Gastrocnemius medialis (tissue), 4 donors: ENCODE measurements around the gene CSRNP3. TPM values are rescaled to one million over a fixed set of nuclear protein-coding genes. Genes with fewer than 3 reads are reported as not detected.

Source experiments
- ATAC-seq, 2 donors: fragments of 150-250 bp; one replicate each; pipeline ENCODE4 v1.9.1; 2016
- DNase-seq, 2 donors: peaks; one replicate each; pipeline ENCODE4 v3.0.0-alpha.2; 2019
- H3K27ac ChIP-seq, 4 donors: fragments of 200-600 bp; sonication (generic); 1 replicate in 1 of 4; 2 replicates in 3 of 4; pipeline ENCODE4 v1.5.1; 2016 to 2018; ENCODE audit warnings: mild to moderate bottlenecking in 2 of 4, moderate library complexity in 1 of 4
- H3K27me3 ChIP-seq, 3 donors: fragments of 200-600 bp; sonication (generic) in 2 of 3; 1 replicate in 1 of 3; 2 replicates in 2 of 3; pipeline versions ENCODE4 v1.5.1 to v1.6.0; 2016 to 2019; ENCODE audit warnings: mild to moderate bottlenecking in 1 of 3, moderate library complexity in 1 of 3
- H3K36me3 ChIP-seq, 2 donors: fragments of 200-600 bp; sonication (generic) in 1 of 2; one replicate each; pipeline ENCODE4 v1.5.1; 2017 to 2018
- H3K4me1 ChIP-seq, 2 donors: fragments of 200-600 bp; sonication (generic) in 1 of 2; one replicate each; pipeline ENCODE4 v1.5.1; 2016 to 2017; ENCODE audit warnings: mild to moderate bottlenecking in 2 of 2
- H3K4me3 ChIP-seq, 4 donors: fragments of 200-600 bp; sonication (generic) in 3 of 4; 1 replicate in 1 of 4; 2 replicates in 3 of 4; pipeline ENCODE4 v1.5.1; 2016 to 2019; ENCODE audit warnings: mild to moderate bottlenecking in 2 of 4
- H3K9me3 ChIP-seq, 3 donors: fragments of 200-600 bp; sonication (generic) in 2 of 3; 1 replicate in 1 of 3; 2 replicates in 2 of 3; pipeline ENCODE4 v1.5.1; 2016 to 2019
- POLR2A ChIP-seq, 2 donors: fragments of 450-650 bp; IDR thresholded peaks; one replicate each; pipeline ENCODE4 v1.6.1; 2017; ENCODE audit warnings: antibody characterized with exemption in 2 of 2, mild to moderate bottlenecking in 2 of 2, moderate library complexity in 2 of 2
- in situ Hi-C, 4 donors: fragments of 200-750 bp; cut with MboI; loops; one replicate each; pipeline versions ENCODE4 v1.15.0 to v1.8.0; 2017; ENCODE audit warnings: low sequenced_read_pairs in 4 of 4
- intact Hi-C: fragments of 100-400 bp; cut with DNase I; formaldehyde crosslinking; loops from one replicate; pipeline ENCODE4 v1.15.1; 2023; ENCODE audit warnings: low total_unique reads
- total RNA-seq, 4 donors: library from RNA; depleted of rRNA; stranded (reverse); fragments of >200 nt; gene quantifications; one replicate each; pipeline versions ENCODE4 v1.1.0 to v1.2.3, GENCODE V29; 2016
- TF ChIP-seq, protein P1 (sequence below), 5 experiments: fragments of 450-650 bp in 3 of 5; fragments of 200-600 bp in 2 of 5; sonication (generic) in 2 of 5; IDR thresholded peaks in 4 of 5; conservative IDR thresholded peaks in 1 of 5; 1 replicate in 4 of 5; 2 replicates in 1 of 5; pipeline ENCODE4 v1.5.1; 2016 to 2019; ENCODE audit warnings: antibody characterized with exemption in 5 of 5, mild to moderate bottlenecking in 3 of 5, moderate library complexity in 3 of 5

The CSRNP3 gene, protein sequence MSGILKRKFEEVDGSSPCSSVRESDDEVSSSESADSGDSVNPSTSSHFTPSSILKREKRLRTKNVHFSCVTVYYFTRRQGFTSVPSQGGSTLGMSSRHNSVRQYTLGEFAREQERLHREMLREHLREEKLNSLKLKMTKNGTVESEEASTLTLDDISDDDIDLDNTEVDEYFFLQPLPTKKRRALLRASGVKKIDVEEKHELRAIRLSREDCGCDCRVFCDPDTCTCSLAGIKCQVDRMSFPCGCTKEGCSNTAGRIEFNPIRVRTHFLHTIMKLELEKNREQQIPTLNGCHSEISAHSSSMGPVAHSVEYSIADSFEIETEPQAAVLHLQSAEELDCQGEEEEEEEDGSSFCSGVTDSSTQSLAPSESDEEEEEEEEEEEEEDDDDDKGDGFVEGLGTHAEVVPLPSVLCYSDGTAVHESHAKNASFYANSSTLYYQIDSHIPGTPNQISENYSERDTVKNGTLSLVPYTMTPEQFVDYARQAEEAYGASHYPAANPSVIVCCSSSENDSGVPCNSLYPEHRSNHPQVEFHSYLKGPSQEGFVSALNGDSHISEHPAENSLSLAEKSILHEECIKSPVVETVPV
- total RNA-seq = under 1 TPM; 0.05 to 0.27 (median 0.08) TPM

DNA sequence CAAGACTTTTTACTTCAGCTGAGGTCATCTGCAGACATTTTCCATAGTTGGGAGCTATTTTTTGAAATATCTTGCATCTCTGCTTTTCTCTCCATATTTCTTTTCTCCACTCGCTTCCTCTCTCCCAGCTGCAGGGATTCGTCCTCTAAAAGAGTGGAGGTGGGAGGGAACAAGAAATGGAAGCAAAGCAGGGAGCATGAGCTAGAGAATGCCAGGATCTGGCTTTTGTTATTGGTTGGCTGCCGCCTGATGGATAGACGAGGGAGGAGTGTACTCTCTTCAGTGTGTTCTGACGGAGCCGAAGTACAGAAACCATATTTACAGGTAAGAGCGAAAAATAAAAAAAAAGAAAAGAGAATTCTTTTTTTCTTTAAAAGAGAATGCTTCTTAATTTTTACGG is at the start of gene CSRNP3:
TSS of gene CSRNP3 (plus strand) at position 282 of the 400 bp plus-strand sequence. CDS start 125,368 bp downstream, outside the sequence.
- TF ChIP-seq POLR2A (IDR thresholded peaks at IDR 0.05) = no peak
- TF ChIP-seq, protein P1, sequence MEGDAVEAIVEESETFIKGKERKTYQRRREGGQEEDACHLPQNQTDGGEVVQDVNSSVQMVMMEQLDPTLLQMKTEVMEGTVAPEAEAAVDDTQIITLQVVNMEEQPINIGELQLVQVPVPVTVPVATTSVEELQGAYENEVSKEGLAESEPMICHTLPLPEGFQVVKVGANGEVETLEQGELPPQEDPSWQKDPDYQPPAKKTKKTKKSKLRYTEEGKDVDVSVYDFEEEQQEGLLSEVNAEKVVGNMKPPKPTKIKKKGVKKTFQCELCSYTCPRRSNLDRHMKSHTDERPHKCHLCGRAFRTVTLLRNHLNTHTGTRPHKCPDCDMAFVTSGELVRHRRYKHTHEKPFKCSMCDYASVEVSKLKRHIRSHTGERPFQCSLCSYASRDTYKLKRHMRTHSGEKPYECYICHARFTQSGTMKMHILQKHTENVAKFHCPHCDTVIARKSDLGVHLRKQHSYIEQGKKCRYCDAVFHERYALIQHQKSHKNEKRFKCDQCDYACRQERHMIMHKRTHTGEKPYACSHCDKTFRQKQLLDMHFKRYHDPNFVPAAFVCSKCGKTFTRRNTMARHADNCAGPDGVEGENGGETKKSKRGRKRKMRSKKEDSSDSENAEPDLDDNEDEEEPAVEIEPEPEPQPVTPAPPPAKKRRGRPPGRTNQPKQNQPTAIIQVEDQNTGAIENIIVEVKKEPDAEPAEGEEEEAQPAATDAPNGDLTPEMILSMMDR (IDR thresholded peaks at IDR 0.05 in 4 of 5, conservative IDR thresholded peaks at IDR 0.05 in 1 of 5) = no peak
- Histone ChIP-seq H3K27me3 (no peaks in the 10 kb centered on the region), H3K27ac (no peak within 1 kb of the TSS), H3K36me3 (no peaks in the 10 kb centered on the region), H3K9me3 (no peaks in the 10 kb centered on the region), H3K4me3 (peak within 1 kb of the TSS; percentile 33 to 46 (median 38)), H3K4me1 (peaks cover 0 to 4% of the 10 kb centered on the region in 2 donors)
- intact Hi-C loops (no loop called here), in situ Hi-C loops (no loop called here)
- peak in 1 of 2 donors; percentile 16 for DNase-seq
- peak in 1 of 2 donors; percentile 62 for ATAC-seq

DNA sequence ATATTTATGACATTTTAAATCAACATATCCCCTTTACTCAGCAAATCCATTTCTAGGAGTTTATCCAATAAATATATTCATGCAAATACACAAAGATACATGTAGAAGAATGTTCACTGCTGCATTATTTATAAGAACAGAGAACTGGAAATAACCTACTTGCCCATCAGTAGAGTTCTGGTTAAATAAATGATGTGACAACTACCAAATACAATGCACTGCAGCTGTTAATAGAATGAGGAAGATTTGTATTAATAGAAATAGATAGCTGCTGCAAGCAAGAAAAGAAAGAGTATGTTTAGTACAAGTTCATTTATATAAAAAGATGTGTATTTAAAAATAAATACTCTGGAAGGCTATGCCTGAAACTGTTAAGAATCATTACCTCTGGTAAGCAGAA is 49.3 kb upstream of the CSRNP3 start:
- Histone ChIP-seq H3K4me3 (no peak overlapping the region), H3K36me3 (no peaks in the 10 kb centered on the region), H3K27ac (no peak overlapping the region), H3K4me1 (no peaks in the 10 kb centered on the region), H3K27me3 (no peaks in the 10 kb centered on the region), H3K9me3 (no peaks in the 10 kb centered on the region)
- in situ Hi-C loops (loop anchor here in 2 of 4 donors (25.0 kb wide), 2 partner anchors 267 to 442 kb away; no protein-coding TSS in a partner anchor), intact Hi-C loops (no loop called here)
- no peak for ATAC-seq
- TF ChIP-seq, protein P1 (IDR thresholded peaks at IDR 0.05 in 4 of 5, conservative IDR thresholded peaks at IDR 0.05 in 1 of 5) = no peak
- TF ChIP-seq POLR2A (IDR thresholded peaks at IDR 0.05) = no peak
- no peak for DNase-seq

DNA sequence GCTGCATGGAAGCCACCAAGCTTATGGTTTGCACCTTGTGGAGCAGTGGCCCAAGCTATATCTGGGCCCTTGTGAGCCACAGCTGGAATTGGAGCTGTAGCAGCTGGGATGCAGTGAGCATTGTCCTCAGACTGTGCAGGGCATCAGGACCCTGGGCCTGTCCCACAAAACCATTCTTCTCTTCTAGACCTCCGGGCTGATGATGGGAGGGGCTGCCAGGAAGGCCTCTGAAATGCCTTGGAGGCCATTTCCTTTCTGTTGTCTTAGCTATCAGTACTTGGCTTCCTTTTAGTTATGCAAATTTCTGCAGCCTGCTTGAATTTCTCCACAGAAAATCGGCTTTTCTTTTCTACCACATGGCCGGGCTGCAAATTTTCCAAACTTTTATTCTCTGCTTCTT is 46.4 kb upstream of the CSRNP3 start:
- no peak overlapping the region for H3K27ac ChIP-seq
- intact Hi-C loops (no loop called here), in situ Hi-C loops (loop anchor here in 2 of 4 donors (25.0 kb wide), 2 partner anchors 264 to 439 kb away; no protein-coding TSS in a partner anchor)
- H3K4me3 ChIP-seq = no peak overlapping the region
- ATAC-seq = no peak
- no peaks in the 10 kb centered on the region for H3K9me3 ChIP-seq
- H3K4me1 ChIP-seq = no peaks in the 10 kb centered on the region
- DNase-seq = no peak
- TF ChIP-seq POLR2A (IDR thresholded peaks at IDR 0.05) = no peak
- TF ChIP-seq, protein P1 (IDR thresholded peaks at IDR 0.05 in 4 of 5, conservative IDR thresholded peaks at IDR 0.05 in 1 of 5) = no peak
- no peaks in the 10 kb centered on the region for H3K36me3 ChIP-seq
- no peaks in the 10 kb centered on the region for H3K27me3 ChIP-seq

DNA sequence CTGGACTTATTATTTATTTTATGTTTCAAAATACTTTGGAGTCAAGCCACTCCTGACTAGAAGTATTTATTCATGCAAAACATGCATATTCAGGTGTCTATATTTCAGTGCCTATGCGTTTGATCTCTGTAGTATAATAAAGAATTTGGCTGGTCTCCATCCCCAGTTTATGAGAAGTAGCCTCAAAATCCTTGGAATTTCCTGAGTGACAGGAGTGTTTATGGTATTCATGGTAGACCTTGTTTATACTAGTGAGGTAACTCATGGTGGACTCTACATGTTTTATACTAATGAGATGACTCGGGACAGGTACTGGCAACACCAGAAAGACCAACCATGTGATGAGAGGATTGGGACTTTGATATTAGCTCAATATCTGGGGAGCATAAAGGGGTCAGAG is 43.9 kb upstream of the CSRNP3 start:
- no peak overlapping the region for H3K4me3 ChIP-seq
- intact Hi-C loops (no loop called here), in situ Hi-C loops (no loop called here)
- H3K4me1 ChIP-seq = no peaks in the 10 kb centered on the region
- ATAC-seq (no peak), DNase-seq (no peak)
- TF ChIP-seq POLR2A (IDR thresholded peaks at IDR 0.05) = no peak
- TF ChIP-seq, protein P1 (IDR thresholded peaks at IDR 0.05 in 4 of 5, conservative IDR thresholded peaks at IDR 0.05 in 1 of 5) = no peak
- H3K36me3 ChIP-seq = no peaks in the 10 kb centered on the region
- H3K27ac ChIP-seq = no peak overlapping the region
- no peaks in the 10 kb centered on the region for H3K27me3 ChIP-seq
- H3K9me3 ChIP-seq = no peaks in the 10 kb centered on the region
